Central memory CD8-positive, alpha-beta T cell (primary cell): ENCODE results near the gene CACNA2D2.

Source experiments
- ATAC-seq: fragments of 150-1000 bp; cut with Tn5 transposase; replicated peaks from 2 replicates; pipeline ENCODE4 v1.10.0; 2022; ENCODE audit warnings: mild to moderate bottlenecking, moderate FRiP score, moderate number of reproducible peaks; ENCODE audit not compliant: poor library complexity, severe bottlenecking; ENCODE audit errors: extremely low read depth
- DNase-seq, 2 donors: peaks; one replicate each; pipeline ENCODE4 v3.0.0; 2021; ENCODE audit warnings: low spot score in 2 of 2
- H3K27ac Mint-ChIP-seq: one replicate; pipeline ENCODE4 v1.8.0; 2022; ENCODE audit warnings: low read depth, mild to moderate bottlenecking, moderate library complexity, mixed read lengths
- H3K27me3 Mint-ChIP-seq: one replicate; pipeline ENCODE4 v1.8.0; 2022; ENCODE audit warnings: mixed read lengths
- H3K36me3 Mint-ChIP-seq: one replicate; pipeline ENCODE4 v1.8.0; 2022; ENCODE audit warnings: mild to moderate bottlenecking, moderate library complexity, mixed read lengths; ENCODE audit not compliant: insufficient read depth
- H3K4me1 Mint-ChIP-seq: one replicate; pipeline ENCODE4 v1.8.0; 2022; ENCODE audit warnings: mixed read lengths
- H3K4me3 Mint-ChIP-seq: one replicate; pipeline ENCODE4 v1.8.0; 2022; ENCODE audit warnings: mild to moderate bottlenecking, moderate library complexity, mixed read lengths
- H3K9me3 Mint-ChIP-seq: one replicate; pipeline ENCODE4 v1.8.0; 2022; ENCODE audit warnings: mixed read lengths

The CACNA2D2 gene

GRCh38 chr3:50464569-50464968 lies 38.9 kb downstream of the CACNA2D2 start:
- ATAC-seq (no peak), DNase-seq (no peak)
- Mint-ChIP-seq H3K27ac (no peak overlapping the region), H3K4me1 (peaks cover 13% of the 10 kb centered on the region), H3K4me3 (no peak overlapping the region), H3K27me3 (no peaks in the 10 kb centered on the region), H3K36me3 (peaks cover under 1% of the 10 kb centered on the region), H3K9me3 (no peaks in the 10 kb centered on the region)

- no peak for ATAC-seq
- Mint-ChIP-seq H3K36me3 (peaks cover 1% of the 10 kb centered on the region), H3K9me3 (no peaks in the 10 kb centered on the region), H3K27me3 (no peaks in the 10 kb centered on the region), H3K27ac (no peak overlapping the region), H3K4me3 (no peak overlapping the region), H3K4me1 (no peaks in the 10 kb centered on the region)
- DNase-seq: no peak
Observed at GRCh38 chr3:50459785-50460184, 43.6 kb downstream of the CACNA2D2 start.

GRCh38 chr3:50457988-50458387 lies 45.4 kb downstream of the CACNA2D2 start:
- DNase-seq (no peak), ATAC-seq (no peak)
- Mint-ChIP-seq H3K9me3 (no peaks in the 10 kb centered on the region), H3K36me3 (peaks cover 1% of the 10 kb centered on the region), H3K27ac (no peak overlapping the region), H3K27me3 (no peaks in the 10 kb centered on the region), H3K4me3 (no peak overlapping the region), H3K4me1 (peaks cover 6% of the 10 kb centered on the region)

- Mint-ChIP-seq H3K4me3 (no peak overlapping the region), H3K4me1 (peaks cover 17% of the 10 kb centered on the region), H3K27me3 (no peaks in the 10 kb centered on the region), H3K36me3 (peaks cover 5% of the 10 kb centered on the region), H3K27ac (peak overlapping the region; percentile 48), H3K9me3 (no peaks in the 10 kb centered on the region)
- no peak for DNase-seq
- no peak for ATAC-seq
Observed at GRCh38 chr3:50455161-50456018, 48.0 kb downstream of the CACNA2D2 start.

GRCh38 chr3:50454481-50455070 lies 48.9 kb downstream of the CACNA2D2 start:
- Mint-ChIP-seq H3K27ac (peak overlapping the region; percentile 48), H3K4me1 (peaks cover 21% of the 10 kb centered on the region), H3K36me3 (peaks cover 4% of the 10 kb centered on the region), H3K9me3 (no peaks in the 10 kb centered on the region), H3K27me3 (no peaks in the 10 kb centered on the region), H3K4me3 (no peak overlapping the region)
- DNase-seq: no peak
- no peak for ATAC-seq

GRCh38 chr3:50453907-50454306 lies 49.5 kb downstream of the CACNA2D2 start:
- no peak for ATAC-seq

GRCh38 chr3:50450209-50450921 lies 53.1 kb downstream of the CACNA2D2 start:
- Mint-ChIP-seq H3K27ac (peak overlapping the region; percentile 93), H3K36me3 (peaks cover 3% of the 10 kb centered on the region), H3K27me3 (no peaks in the 10 kb centered on the region), H3K4me3 (peak overlapping the region; percentile 65), H3K4me1 (peaks cover 43% of the 10 kb centered on the region), H3K9me3 (no peaks in the 10 kb centered on the region)
- peak; percentile 81 for ATAC-seq
- DNase-seq: peak; percentile 51 to 60

More at GRCh38 chr3:50453907-50454306, 49.5 kb downstream of the CACNA2D2 start:
- Mint-ChIP-seq H3K9me3 (no peaks in the 10 kb centered on the region), H3K4me3 (no peak overlapping the region), H3K36me3 (peaks cover 3% of the 10 kb centered on the region), H3K27ac (peak overlapping the region; percentile 64), H3K4me1 (peaks cover 21% of the 10 kb centered on the region), H3K27me3 (no peaks in the 10 kb centered on the region)
- DNase-seq: no peak

GRCh38 chr3:50448752-50449539 lies 54.5 kb downstream of the CACNA2D2 start:
- peak overlapping the region; percentile 38 for H3K27ac Mint-ChIP-seq

GRCh38 chr3:50447290-50447840 lies 56.1 kb downstream of the CACNA2D2 start:
- no peaks in the 10 kb centered on the region for H3K9me3 Mint-ChIP-seq
- H3K36me3 Mint-ChIP-seq: peaks cover 3% of the 10 kb centered on the region
- peak overlapping the region; percentile 63 for H3K27ac Mint-ChIP-seq
- H3K27me3 Mint-ChIP-seq: no peaks in the 10 kb centered on the region
- H3K4me3 Mint-ChIP-seq: no peak overlapping the region
- peaks cover 46% of the 10 kb centered on the region for H3K4me1 Mint-ChIP-seq
- no peak for DNase-seq
- no peak for ATAC-seq

More at GRCh38 chr3:50448752-50449539, 54.5 kb downstream of the CACNA2D2 start:
- H3K4me1 Mint-ChIP-seq: peaks cover 52% of the 10 kb centered on the region
- no peak overlapping the region for H3K4me3 Mint-ChIP-seq
- ATAC-seq: no peak
- no peak for DNase-seq
- peaks cover 3% of the 10 kb centered on the region for H3K36me3 Mint-ChIP-seq
- no peaks in the 10 kb centered on the region for H3K9me3 Mint-ChIP-seq
- H3K27me3 Mint-ChIP-seq: no peaks in the 10 kb centered on the region

- no peak for DNase-seq
- no peak overlapping the region for H3K27ac Mint-ChIP-seq
- H3K4me1 Mint-ChIP-seq: peaks cover 40% of the 10 kb centered on the region
- H3K9me3 Mint-ChIP-seq: no peaks in the 10 kb centered on the region
- no peak overlapping the region for H3K4me3 Mint-ChIP-seq
- no peak for ATAC-seq
- no peaks in the 10 kb centered on the region for H3K27me3 Mint-ChIP-seq
- H3K36me3 Mint-ChIP-seq: peaks cover 3% of the 10 kb centered on the region
Observed at GRCh38 chr3:50445919-50446318, 57.5 kb downstream of the CACNA2D2 start.

GRCh38 chr3:50444782-50445181 lies 58.7 kb downstream of the CACNA2D2 start:
- Mint-ChIP-seq H3K4me1 (peaks cover 30% of the 10 kb centered on the region), H3K4me3 (no peak overlapping the region), H3K27ac (no peak overlapping the region), H3K9me3 (no peaks in the 10 kb centered on the region), H3K36me3 (no peaks in the 10 kb centered on the region), H3K27me3 (no peaks in the 10 kb centered on the region)
- no peak for DNase-seq
- ATAC-seq: no peak

- H3K9me3 Mint-ChIP-seq: no peaks in the 10 kb centered on the region
- H3K4me1 Mint-ChIP-seq: peaks cover 30% of the 10 kb centered on the region
- no peaks in the 10 kb centered on the region for H3K36me3 Mint-ChIP-seq
- no peak overlapping the region for H3K4me3 Mint-ChIP-seq
- no peaks in the 10 kb centered on the region for H3K27me3 Mint-ChIP-seq
- no peak overlapping the region for H3K27ac Mint-ChIP-seq
- ATAC-seq (no peak), DNase-seq (no peak)
Observed at GRCh38 chr3:50444213-50444612, 59.2 kb downstream of the CACNA2D2 start.
